Activated B cell treated with CpG ODN at 0.5 μM for 24 hours (primary cell): ENCODE results near the gene SGSM2. TPM values are rescaled to one million over a fixed set of nuclear protein-coding genes. Genes with fewer than 3 reads are reported as not detected.

Experiments
- ATAC-seq: fragments of 200-7000 bp; cut with Tn5 transposase; one replicate; pipeline ENCODE4 v1.10.0; 2021; ENCODE audit warnings: low read depth, mild to moderate bottlenecking, moderate library complexity
- CTCF ChIA-PET: fragments of 350-600 bp; sonication (Branson Sonifier 250); formaldehyde crosslinking; loops from one replicate; lab custom pipeline; 2021; ENCODE audit warnings: antibody characterized with exemption; lab: Charles Lee
- POLR2A ChIA-PET: fragments of 350-600 bp; sonication (Branson Sonifier 250); formaldehyde crosslinking; loops from one replicate; lab custom pipeline; 2021; ENCODE audit warnings: antibody characterized with exemption; lab: Charles Lee
- DNase-seq: peaks from one replicate; pipeline ENCODE4 v3.0.0; 2022
- H3K27ac Mint-ChIP-seq: one replicate; pipeline ENCODE4 v1.8.0; 2020; ENCODE audit warnings: mixed read lengths
- H3K27me3 Mint-ChIP-seq: one replicate; pipeline ENCODE4 v1.8.0; 2021; ENCODE audit warnings: mixed read lengths
- H3K36me3 Mint-ChIP-seq: one replicate; pipeline ENCODE4 v1.8.0; 2021; ENCODE audit warnings: low read depth, mixed read lengths
- H3K4me1 Mint-ChIP-seq: one replicate; pipeline ENCODE4 v1.8.0; 2021; ENCODE audit warnings: mixed read lengths
- H3K4me3 Mint-ChIP-seq: one replicate; pipeline ENCODE4 v1.8.0; 2020; ENCODE audit warnings: mild to moderate bottlenecking, mixed read lengths
- H3K9me3 Mint-ChIP-seq: one replicate; pipeline ENCODE4 v1.8.0; 2020; ENCODE audit warnings: mixed read lengths
- intact Hi-C: fragments of 100-400 bp; cut with micrococcal nuclease; formaldehyde crosslinking; loops from one replicate; pipeline ENCODE4 v1.15.1; 2024
- total RNA-seq: library from RNA; stranded (reverse); gene quantifications from 2 replicates; pipeline ENCODE4 v1.2.3, GENCODE V29; 2022
- TF ChIP-seq, protein P1 (sequence below): fragments of 200-600 bp; IDR thresholded peaks from one replicate; pipeline ENCODE4 v1.8.0; 2022; ENCODE audit warnings: antibody characterized with exemption, mild to moderate bottlenecking

The SGSM2 gene
- total RNA-seq, 1 donor from 2014 or later, result 60.5 TPM

DNA sequence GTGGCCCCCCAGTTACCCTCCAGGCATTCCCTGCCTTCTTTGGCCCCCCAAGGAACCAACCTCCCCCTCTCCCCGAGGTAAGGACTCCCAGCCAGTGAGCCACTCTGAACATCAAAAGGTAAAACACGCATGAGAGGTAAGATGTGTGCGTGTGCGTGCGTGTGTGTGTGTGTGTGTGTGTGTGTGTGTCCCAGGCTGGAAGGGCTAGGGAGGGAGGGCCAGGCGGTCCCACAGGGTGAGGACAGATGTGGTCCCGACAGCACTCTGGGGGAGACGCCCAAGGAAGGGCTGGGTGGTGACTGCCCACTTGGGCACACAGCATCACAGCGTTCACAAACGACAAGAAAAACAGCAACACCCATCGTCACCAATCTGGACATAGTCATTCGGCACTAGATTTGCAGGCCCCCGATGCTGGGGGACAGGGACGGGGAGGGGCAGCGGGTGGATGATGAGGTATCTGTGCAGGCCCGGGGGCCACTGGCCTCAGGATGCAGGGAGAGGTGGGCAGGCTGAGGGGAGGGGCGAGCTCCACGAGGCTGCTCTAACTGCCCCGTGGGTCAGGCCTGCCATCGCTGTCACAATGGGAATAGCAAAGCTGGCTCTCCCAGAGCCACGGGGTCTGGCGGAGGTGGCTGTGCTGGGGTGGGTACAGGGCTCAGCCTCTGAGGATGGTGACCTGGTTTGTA is 47.3 kb downstream of the SGSM2 start:
- Mint-ChIP-seq H3K4me1 (no peaks in the 10 kb centered on the region), H3K27me3 (no peaks in the 10 kb centered on the region), H3K4me3 (no peak overlapping the region), H3K36me3 (peaks cover 37% of the 10 kb centered on the region), H3K27ac (no peak overlapping the region), H3K9me3 (no peaks in the 10 kb centered on the region)
- ATAC-seq, result no peak
- POLR2A ChIA-PET, result no interaction called here
- no peak for DNase-seq
- TF ChIP-seq, protein P1, sequence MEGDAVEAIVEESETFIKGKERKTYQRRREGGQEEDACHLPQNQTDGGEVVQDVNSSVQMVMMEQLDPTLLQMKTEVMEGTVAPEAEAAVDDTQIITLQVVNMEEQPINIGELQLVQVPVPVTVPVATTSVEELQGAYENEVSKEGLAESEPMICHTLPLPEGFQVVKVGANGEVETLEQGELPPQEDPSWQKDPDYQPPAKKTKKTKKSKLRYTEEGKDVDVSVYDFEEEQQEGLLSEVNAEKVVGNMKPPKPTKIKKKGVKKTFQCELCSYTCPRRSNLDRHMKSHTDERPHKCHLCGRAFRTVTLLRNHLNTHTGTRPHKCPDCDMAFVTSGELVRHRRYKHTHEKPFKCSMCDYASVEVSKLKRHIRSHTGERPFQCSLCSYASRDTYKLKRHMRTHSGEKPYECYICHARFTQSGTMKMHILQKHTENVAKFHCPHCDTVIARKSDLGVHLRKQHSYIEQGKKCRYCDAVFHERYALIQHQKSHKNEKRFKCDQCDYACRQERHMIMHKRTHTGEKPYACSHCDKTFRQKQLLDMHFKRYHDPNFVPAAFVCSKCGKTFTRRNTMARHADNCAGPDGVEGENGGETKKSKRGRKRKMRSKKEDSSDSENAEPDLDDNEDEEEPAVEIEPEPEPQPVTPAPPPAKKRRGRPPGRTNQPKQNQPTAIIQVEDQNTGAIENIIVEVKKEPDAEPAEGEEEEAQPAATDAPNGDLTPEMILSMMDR, result no peak
- intact Hi-C loops, result no loop called here
- CTCF ChIA-PET, result interaction anchor here (3.9 to 9.3 kb wide), 2 partner anchors 16 to 31 kb away, joined by 45 to 520 read pairs; partner anchors contain the start of gene MNT

DNA sequence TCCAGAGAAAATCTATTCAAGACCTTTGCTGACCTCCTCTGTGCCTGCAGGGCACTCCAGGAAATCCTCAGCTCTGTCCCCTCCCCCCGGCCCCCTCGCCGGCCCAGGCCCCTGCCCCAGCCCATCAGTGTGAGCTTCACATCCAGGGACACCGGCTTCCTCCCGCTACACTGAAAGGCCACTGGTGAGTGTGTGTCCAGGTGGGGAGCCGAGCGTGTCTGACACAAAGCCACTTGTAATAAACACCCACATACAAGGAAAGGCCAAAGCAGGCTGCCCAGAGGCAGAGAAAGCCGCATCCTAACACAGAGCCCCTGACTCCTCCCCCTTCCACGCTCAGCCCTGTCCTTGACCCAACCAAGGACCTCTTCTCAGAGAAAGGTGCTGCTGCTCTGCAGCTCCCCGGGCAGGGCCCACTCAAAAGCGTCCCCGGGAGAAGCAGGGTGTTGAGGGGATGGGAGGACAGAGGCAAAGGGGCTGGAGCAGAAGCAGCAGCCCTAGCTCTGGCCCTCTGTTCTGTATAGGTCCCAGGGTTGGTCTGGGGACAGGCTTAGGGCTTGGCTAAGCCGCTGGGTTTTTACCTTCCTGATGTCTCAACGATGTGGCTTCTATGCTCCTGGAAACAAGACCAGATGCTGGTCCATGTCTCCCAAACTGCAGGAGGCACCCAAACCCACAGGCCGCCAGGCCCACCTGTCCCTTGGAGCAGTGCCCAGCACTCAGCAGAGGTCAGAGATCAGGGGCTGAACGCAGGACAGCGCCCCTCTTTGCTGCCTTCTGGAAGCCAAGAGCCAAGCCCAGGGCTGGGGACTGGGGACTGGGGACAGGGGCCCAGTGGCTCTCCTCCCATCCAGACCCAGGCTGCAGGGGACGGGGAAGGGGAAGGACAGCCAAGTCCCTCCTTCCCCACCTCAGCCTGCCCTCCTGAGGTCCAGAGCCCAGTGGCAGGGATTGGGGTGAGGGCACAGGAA is 48.2 kb downstream of the SGSM2 start:
- Mint-ChIP-seq H3K27ac (no peak overlapping the region), H3K4me1 (peaks cover 6% of the 10 kb centered on the region), H3K36me3 (peaks cover 34% of the 10 kb centered on the region), H3K4me3 (no peak overlapping the region), H3K9me3 (no peaks in the 10 kb centered on the region), H3K27me3 (no peaks in the 10 kb centered on the region)
- POLR2A ChIA-PET, result interaction anchor here (1.2 kb wide), 1 partner anchor 81 kb away, joined by 3 read pairs; no protein-coding TSS in a partner anchor
- intact Hi-C loops, result no loop called here
- TF ChIP-seq, protein P1, result no peak
- ATAC-seq (no peak), DNase-seq (no peak)
- CTCF ChIA-PET, result interaction anchor here (9.3 kb wide), 1 partner anchor 30 kb away, joined by 520 read pairs; no protein-coding TSS in a partner anchor

DNA sequence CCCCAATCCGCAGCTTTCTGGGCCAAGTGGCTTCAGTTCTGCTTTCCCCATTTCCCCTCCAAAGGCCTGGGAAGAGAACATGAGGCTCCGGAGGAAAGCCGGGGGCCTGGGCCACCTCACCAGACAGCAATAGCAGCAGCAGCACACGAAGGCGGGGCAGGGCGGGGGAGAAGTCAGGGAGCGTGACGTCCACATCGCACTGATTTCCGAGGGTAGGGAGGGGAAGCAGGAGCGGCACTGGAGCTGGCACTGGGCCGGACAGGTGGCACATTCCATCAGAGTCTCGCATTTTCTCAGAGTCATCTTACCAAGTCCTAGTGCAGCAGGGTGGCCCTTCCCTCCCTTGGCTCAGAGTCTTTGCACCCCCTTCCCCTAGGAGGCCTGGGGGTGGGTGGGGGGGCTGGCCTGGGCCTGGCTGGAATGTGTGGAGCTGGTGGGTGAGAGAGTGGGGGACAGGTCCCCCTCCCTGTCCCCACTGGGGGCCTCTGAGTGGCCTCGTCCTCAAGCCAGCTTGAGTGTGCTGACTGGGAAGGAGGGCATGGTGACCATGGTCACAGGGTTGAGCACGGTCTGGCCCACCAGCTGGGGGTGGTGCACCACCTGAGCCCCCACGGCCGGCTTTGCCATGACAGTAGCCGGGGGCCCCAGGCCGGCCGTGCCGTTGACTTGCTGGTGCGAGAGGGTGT is 49.2 kb downstream of the SGSM2 start:
- CTCF ChIA-PET, result interaction anchor here (9.3 kb wide), 1 partner anchor 29 kb away, joined by 520 read pairs; no protein-coding TSS in a partner anchor
- Mint-ChIP-seq H3K36me3 (peaks cover 27% of the 10 kb centered on the region), H3K9me3 (no peaks in the 10 kb centered on the region), H3K27me3 (no peaks in the 10 kb centered on the region), H3K4me3 (no peak overlapping the region), H3K27ac (no peak overlapping the region), H3K4me1 (peaks cover 14% of the 10 kb centered on the region)
- intact Hi-C loops, result no loop called here
- ATAC-seq (no peak), DNase-seq (no peak)
- POLR2A ChIA-PET, result interaction anchor here (1.2 kb wide), 1 partner anchor 82 kb away, joined by 3 read pairs; no protein-coding TSS in a partner anchor
- TF ChIP-seq, protein P1, result no peak

DNA sequence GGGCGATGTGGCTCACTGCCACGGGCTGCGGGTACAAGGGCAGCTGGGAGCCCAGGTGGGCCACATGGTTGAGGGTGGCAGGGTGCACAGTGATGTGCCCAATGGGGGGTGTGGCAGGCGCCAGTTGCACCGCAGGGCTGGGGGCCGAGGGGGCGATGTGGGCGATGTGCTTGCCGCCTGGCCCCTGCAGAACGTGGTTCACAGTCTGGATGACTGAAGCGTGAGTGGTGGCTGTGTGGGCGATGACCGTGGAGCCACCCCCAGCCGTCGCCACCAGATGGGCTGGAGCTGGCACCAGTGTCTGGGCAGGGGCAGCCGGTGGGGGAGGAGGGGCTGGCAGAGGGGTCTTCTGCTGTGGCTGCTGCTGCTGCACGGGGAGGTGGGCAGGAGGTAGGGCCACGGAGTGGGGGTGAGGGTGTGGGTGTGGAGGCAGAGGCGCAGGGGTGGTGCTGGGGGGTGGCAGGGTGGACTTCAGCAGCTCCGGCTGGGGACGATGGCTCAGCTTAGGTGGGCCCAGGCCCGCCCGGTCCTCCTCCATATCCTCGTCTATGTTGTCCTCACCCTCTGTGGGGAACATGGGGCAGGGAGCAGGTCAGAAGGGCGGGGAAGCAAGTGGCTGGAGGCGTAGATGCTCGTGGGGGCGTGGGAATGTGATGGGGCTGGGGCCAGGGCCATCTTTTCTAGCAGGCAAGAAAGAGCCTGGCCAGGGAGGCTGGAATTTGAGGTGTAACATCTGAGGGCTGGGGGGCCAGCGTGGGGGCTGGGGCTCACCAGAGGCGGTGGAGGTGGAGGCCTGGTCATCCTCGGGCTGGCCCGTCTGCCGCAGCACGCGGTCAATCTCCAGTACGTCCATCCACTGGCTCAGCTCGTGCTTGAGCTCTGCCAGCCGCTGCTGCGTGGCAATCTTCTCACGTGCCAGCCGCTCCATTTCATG is 50.1 kb downstream of the SGSM2 start:
- Mint-ChIP-seq H3K9me3 (no peaks in the 10 kb centered on the region), H3K36me3 (peaks cover 28% of the 10 kb centered on the region), H3K27me3 (no peaks in the 10 kb centered on the region), H3K27ac (no peak overlapping the region), H3K4me1 (peaks cover 22% of the 10 kb centered on the region), H3K4me3 (no peak overlapping the region)
- POLR2A ChIA-PET, result interaction anchor here (0.7 to 1.2 kb wide), 2 partner anchors 12 to 82 kb away, joined by 3 read pairs; no protein-coding TSS in a partner anchor
- ATAC-seq (no peak), DNase-seq (no peak)
- intact Hi-C loops, result no loop called here
- CTCF ChIA-PET, result no interaction called here
- TF ChIP-seq, protein P1, result no peak
